IMR-90 (cell line): Measurements from ENCODE around the gene SORL1. TPM values are rescaled to one million over a fixed set of nuclear protein-coding genes. Genes with fewer than 3 reads are reported as not detected.

Source experiments
- ATAC-seq: fragments of 200-7000 bp; cut with Tn5 transposase; 2 replicates; pipeline ENCODE4 v1.9.1; 2020; ENCODE audit warnings: low read depth, mild to moderate bottlenecking, moderate library complexity
- BruUV-seq: library from RNA; stranded (reverse); fragments of 400-500 nt; replicated peaks from 2 replicates; lab custom pipeline; 2021; lab: Mats Ljungman, UMichigan
- CTCF ChIA-PET: fragments of 300-600 bp; formaldehyde crosslinking; extraction: SDS; loops from one replicate; lab custom pipeline; 2021; ENCODE audit warnings: antibody characterized with exemption; lab: Yijun Ruan, JAX
- POLR2A ChIA-PET: fragments of 300-600 bp; sonication (Branson Sonifier 250); formaldehyde crosslinking; loops from one replicate; lab custom pipeline; 2022; ENCODE audit warnings: antibody characterized with exemption; ENCODE audit not compliant: unreplicated experiment; lab: Charles Lee
- DNase-seq: peaks from one replicate; pipeline ENCODE4 v3.0.0; 2013
- H2AFZ ChIP-seq: replicated peaks from 2 replicates; pipeline ENCODE3; 2013; ENCODE audit warnings: low read length, mild to moderate bottlenecking; ENCODE audit not compliant: poor library complexity
- H2AK5ac ChIP-seq: 2 replicates; pipeline ENCODE4 v1.6.1; 2013; ENCODE audit warnings: low read depth, low read length, inconsistent platforms
- H2AK9ac ChIP-seq: replicated peaks from 2 replicates; pipeline ENCODE3; 2013; ENCODE audit warnings: mild to moderate bottlenecking, low read depth, low read length, moderate library complexity; ENCODE audit not compliant: poor library complexity
- H2BK120ac ChIP-seq: 2 replicates; pipeline ENCODE4 v1.6.1; 2013; ENCODE audit warnings: low read depth, low read length, inconsistent platforms
- H2BK15ac ChIP-seq: 3 replicates; pipeline ENCODE4 v1.6.1; 2013; ENCODE audit warnings: low read depth, low read length, inconsistent platforms
- H2BK20ac ChIP-seq: 2 replicates; pipeline ENCODE4 v1.6.1; 2013; ENCODE audit warnings: low read depth, mild to moderate bottlenecking, inconsistent platforms, low read length, moderate library complexity
- H2BK5ac ChIP-seq: 2 replicates; pipeline ENCODE4 v1.6.1; 2013; ENCODE audit warnings: mild to moderate bottlenecking, low read depth, low read length, inconsistent platforms; ENCODE audit not compliant: poor library complexity, severe bottlenecking
- H3K14ac ChIP-seq: replicated peaks from 2 replicates; pipeline ENCODE4 v1.6.1; 2013; ENCODE audit warnings: low read depth, low read length, inconsistent platforms
- H3K18ac ChIP-seq: 2 replicates; pipeline ENCODE4 v1.6.1; 2013; ENCODE audit warnings: low read depth, low read length, control low read depth
- H3K23ac ChIP-seq: 2 replicates; pipeline ENCODE4 v1.6.1; 2013; ENCODE audit warnings: low read depth, low read length, inconsistent platforms
- H3K27ac ChIP-seq: 2 replicates; pipeline ENCODE4 v1.5.1; 2013; ENCODE audit warnings: mild to moderate bottlenecking, control low read depth, low read length; ENCODE audit not compliant: insufficient read depth
- H3K27me3 ChIP-seq: 2 replicates; pipeline ENCODE4 v1.6.1; 2013; ENCODE audit warnings: low read length; ENCODE audit not compliant: control insufficient read depth, insufficient read depth
- H3K36me3 ChIP-seq: 2 replicates; pipeline ENCODE4 v1.6.1; 2013; ENCODE audit warnings: low read length, mixed read lengths; ENCODE audit not compliant: control insufficient read depth, insufficient read depth
- H3K4ac ChIP-seq: 2 replicates; pipeline ENCODE4 v1.6.1; 2013; ENCODE audit warnings: low read depth, low read length, inconsistent platforms
- H3K4me1 ChIP-seq: 2 replicates; pipeline ENCODE4 v1.6.1; 2013; ENCODE audit warnings: low read length, mixed read lengths; ENCODE audit not compliant: control insufficient read depth, insufficient read depth
- H3K4me2 ChIP-seq: 2 replicates; pipeline ENCODE4 v1.6.1; 2013; ENCODE audit warnings: low read depth, mild to moderate bottlenecking, control low read depth, low read length, moderate library complexity
- H3K4me3 ChIP-seq: 2 replicates; pipeline ENCODE4 v1.5.1; 2013; ENCODE audit warnings: low read depth, mild to moderate bottlenecking, control low read depth, low read length, moderate library complexity; ENCODE audit not compliant: insufficient read depth
- H3K56ac ChIP-seq: 2 replicates; pipeline ENCODE4 v1.6.1; 2013; ENCODE audit warnings: low read length, inconsistent platforms; ENCODE audit not compliant: insufficient read depth; ENCODE audit errors: extremely low read depth
- H3K79me1 ChIP-seq, 2 experiments: 2 replicates each; pipeline ENCODE4 v1.6.1; 2013; ENCODE audit warnings: low read length in 2 of 2, inconsistent platforms in 1 of 2, low read depth in 1 of 2
- H3K9ac ChIP-seq: 2 replicates; pipeline ENCODE4 v1.6.1; 2013; ENCODE audit warnings: low read depth, low read length, control low read depth
- H3K9me1 ChIP-seq: 2 replicates; pipeline ENCODE4 v1.6.1; 2013; ENCODE audit warnings: low read length, inconsistent platforms; ENCODE audit not compliant: insufficient read depth
- H3K9me3 ChIP-seq: 2 replicates; pipeline ENCODE4 v1.6.1; 2013; ENCODE audit warnings: low read length; ENCODE audit not compliant: control insufficient read depth, insufficient read depth
- H4K20me1 ChIP-seq: 2 replicates; pipeline ENCODE4 v1.6.1; 2013; ENCODE audit warnings: low read length, inconsistent platforms; ENCODE audit not compliant: insufficient read depth
- H4K5ac ChIP-seq: 2 replicates; pipeline ENCODE4 v1.6.1; 2013; ENCODE audit warnings: mild to moderate bottlenecking, low read depth, low read length, control low read depth
- H4K8ac ChIP-seq, 2 experiments: 2 replicates each; pipeline ENCODE4 v1.6.1; 2013; ENCODE audit warnings: low read depth in 2 of 2, low read length in 2 of 2, control low read depth in 1 of 2, inconsistent platforms in 1 of 2
- H4K91ac ChIP-seq: 2 replicates; pipeline ENCODE4 v1.6.1; 2013; ENCODE audit warnings: low read depth, low read length, inconsistent platforms; ENCODE audit not compliant: insufficient read depth
- BHLHE40 ChIP-seq: fragments of 150-350 bp; IDR thresholded peaks from 2 replicates; pipeline ENCODE4 v1.6.1; 2016; ENCODE audit warnings: mild to moderate bottlenecking, low read depth, low read length
- CHD1 ChIP-seq: IDR thresholded peaks from 2 replicates; pipeline ENCODE4 v1.6.1; 2012; ENCODE audit warnings: low read depth, low read length, improper control_type of control experiment
- FOS ChIP-seq: fragments of 150-350 bp; IDR thresholded peaks from 2 replicates; pipeline ENCODE4 v1.6.1; 2016; ENCODE audit warnings: low read depth, low read length
- MAZ ChIP-seq: IDR thresholded peaks from 2 replicates; pipeline ENCODE4 v1.6.1; 2012; ENCODE audit warnings: low read depth, mild to moderate bottlenecking, low read length, improper control_type of control experiment, moderate library complexity, borderline replicate concordance
- MXI1 ChIP-seq: IDR thresholded peaks from 2 replicates; pipeline ENCODE4 v1.6.1; 2012; ENCODE audit warnings: low read depth, mild to moderate bottlenecking, low read length, moderate library complexity, borderline replicate concordance
- NFE2L2 ChIP-seq: fragments of 150-350 bp; IDR thresholded peaks from 2 replicates; pipeline ENCODE4 v1.6.1; 2016; ENCODE audit warnings: low read depth, mild to moderate bottlenecking, low read length
- POLR2A ChIP-seq: IDR thresholded peaks from 2 replicates; pipeline ENCODE4 v1.6.1; 2012; ENCODE audit warnings: mild to moderate bottlenecking, low read depth, low read length
- RAD21 ChIP-seq: IDR thresholded peaks from 2 replicates; pipeline ENCODE4 v1.6.1; 2012; ENCODE audit warnings: low read length, improper control_type of control experiment
- RCOR1 ChIP-seq: IDR thresholded peaks from 2 replicates; pipeline ENCODE4 v1.6.1; 2012; ENCODE audit warnings: mild to moderate bottlenecking, low read length, improper control_type of control experiment; ENCODE audit not compliant: insufficient replicate concordance
- RFX5 ChIP-seq: IDR thresholded peaks from 2 replicates; pipeline ENCODE4 v1.8.0; 2012; ENCODE audit warnings: low read depth, mild to moderate bottlenecking, low read length, moderate library complexity
- SMC3 ChIP-seq: fragments of 150-350 bp; IDR thresholded peaks from 2 replicates; pipeline ENCODE4 v1.6.1; 2016; ENCODE audit warnings: low read depth, mild to moderate bottlenecking, antibody characterized with exemption, low read length, moderate library complexity
- WGBS, 2 experiments: methylation state at CpG; one replicate each; pipeline versions ENCODE4 v1.1.5 to v1.1.7; 2013; ENCODE audit warnings: missing lambda C conversion rate in 2 of 2; ENCODE audit not compliant: insufficient read length in 1 of 2; ENCODE audit errors: extremely low coverage in 2 of 2; 5-methylcytosine and 5-hydroxymethylcytosine counted together
- dilution Hi-C: fragments of 300-500 bp; cut with HindIII; formaldehyde crosslinking; loops from one replicate; pipeline ENCODE4 v1.14.3; 2018; ENCODE audit warnings: low sequenced_read_pairs; ENCODE audit not compliant: unreplicated experiment
- in situ Hi-C: fragments of 300-500 bp; cut with MboI; formaldehyde crosslinking; loops from 3 replicates; pipeline ENCODE4 v1.14.3; 2019; ENCODE audit warnings: low sequenced_read_pairs, inconsistent platforms, mixed read lengths
- intact Hi-C: fragments of 100-400 bp; cut with micrococcal nuclease; formaldehyde crosslinking; loops from 2 replicates; pipeline ENCODE4 v1.10.0; 2022
- polyA plus RNA-seq, 3 experiments: library from polyadenylated mRNA; depleted of rRNA; stranded (reverse); fragments of >200 nt; gene quantifications; 2 replicates each; pipeline ENCODE4 v1.2.3, GENCODE V29; 2012; ENCODE audit warnings: low replicate concordance in 1 of 3
- total RNA-seq: library from RNA; depleted of rRNA; stranded (reverse); fragments of >200 nt; gene quantifications from 2 replicates; pipeline ENCODE4 v1.2.3, GENCODE V29; 2012

The SORL1 gene
- total and polyA plus RNA-seq, 2 of the 4 experiments (the other 2 are of a cell fraction) = 1.0 to 2.0 TPM

DNA sequence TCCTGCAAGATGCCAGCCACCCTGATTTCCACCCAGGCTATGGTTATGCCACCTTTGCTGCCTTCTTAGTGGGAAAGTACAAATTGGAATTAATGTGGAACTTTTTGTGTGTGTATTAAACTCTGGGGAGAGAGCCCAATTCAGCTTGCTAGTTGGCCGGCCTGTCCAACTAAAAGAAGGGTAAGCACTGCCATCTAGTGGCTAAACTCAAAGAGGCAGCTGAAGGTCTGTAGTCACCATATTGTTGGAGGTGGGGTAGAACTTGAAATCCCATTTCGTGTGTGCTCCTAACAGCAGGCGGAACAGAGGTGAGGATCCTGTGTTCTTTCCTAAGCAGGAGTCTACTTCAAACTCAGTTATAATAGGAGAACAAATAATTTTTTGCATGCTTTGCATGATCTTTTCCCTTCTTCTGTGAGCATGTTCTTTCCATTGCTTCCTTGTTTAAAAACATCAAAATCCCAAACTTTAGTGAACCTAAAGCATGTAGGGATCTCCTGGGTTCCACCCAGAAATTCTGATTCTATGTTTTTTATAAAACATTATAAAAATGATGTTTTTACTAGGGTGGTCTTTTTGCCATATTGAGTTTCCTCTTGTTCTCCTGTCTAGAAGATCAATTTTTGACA, 139.4 kb downstream of the SORL1 start (continued):
- TF ChIP-seq RCOR1 (no peak), RAD21 (peak; percentile 96), MXI1 (no peak), BHLHE40 (no peak), NFE2L2 (no peak), SMC3 (peak; percentile 89)

DNA sequence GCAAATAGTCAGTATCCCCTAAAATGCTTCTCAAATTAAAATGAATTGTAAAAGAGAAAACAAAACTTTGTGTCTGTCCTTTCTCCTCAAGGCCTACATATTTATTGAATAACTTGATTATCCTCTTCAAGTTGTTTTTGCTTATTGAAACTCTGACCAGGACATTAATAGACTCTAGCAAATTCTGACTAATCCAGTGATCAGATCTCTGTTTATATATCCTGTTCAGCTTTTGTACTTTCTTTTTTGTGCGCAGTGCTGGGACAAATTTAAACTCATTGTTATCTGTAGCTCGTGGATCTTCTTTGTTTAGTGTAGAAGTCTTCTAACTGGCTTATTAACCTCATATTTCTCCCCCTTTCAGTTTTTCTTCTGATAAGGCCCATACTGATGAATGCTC, 140.6 kb downstream of the SORL1 start:
- Histone ChIP-seq H3K4me3 (no peak overlapping the region), H3K9ac (peak overlapping the region; percentile 1; the same call in 1 of the 2 replicates), H2AK9ac (peak overlapping the region; percentile 69), H2AK5ac (peak overlapping the region; percentile 74), H3K4me1 (peaks cover 23% of the 10 kb centered on the region), H2BK15ac (peak overlapping the region; percentile 96), H3K27me3 (no peaks in the 10 kb centered on the region), H2AFZ (no peak overlapping the region), H3K56ac (peak overlapping the region; percentile 74; the same call in 1 of the 2 replicates), H2BK20ac (peak overlapping the region; percentile 95), H4K5ac (peak overlapping the region; percentile 20), H3K14ac (peak overlapping the region; percentile 81), H4K91ac (peak overlapping the region; percentile 89), H3K4me2 (peak overlapping the region; percentile 40; the same call in 1 of the 2 replicates), H3K23ac (peak overlapping the region; percentile 70; the same call in 1 of the 2 replicates), H2BK120ac (peak overlapping the region; percentile 89), H4K8ac (peak overlapping the region; percentile 67 to 85), H3K18ac (peak overlapping the region; percentile 83), H4K20me1 (no peaks in the 10 kb centered on the region), H3K79me1 (peaks cover 11 to 16% of the 10 kb centered on the region in 2 experiments; a peak in 3 of 4 replicates), H3K9me3 (no peaks in the 10 kb centered on the region), H3K4ac (peak overlapping the region; percentile 73), H3K27ac (peak overlapping the region; percentile 48), H2BK5ac (peak overlapping the region; percentile 61), H3K36me3 (no peaks in the 10 kb centered on the region), H3K9me1 (peaks cover 23% of the 10 kb centered on the region)
- intact Hi-C loops (loop anchor here (5.0 to 10.0 kb wide), 2 partner anchors 480 to 1258 kb away; partner anchors contain the start of gene ARHGEF12), dilution Hi-C loops (no loop called here), in situ Hi-C loops (no loop called here)
- WGBS, 2 experiments = no CpG with 5 or more reads among the region's 2 CpGs
- ATAC-seq = peak; percentile 18; the same call in 1 of the 2 replicates
- no TSS peak for BruUV-seq
- TF ChIP-seq RCOR1 (no peak), POLR2A (no peak), FOS (no peak), RFX5 (no peak), MAZ (no peak), NFE2L2 (no peak), SMC3 (no peak), CHD1 (no peak), MXI1 (no peak)
- CTCF ChIA-PET = interaction anchor here (2.4 kb wide), 1 partner anchor 62 kb away, joined by 8 read pairs; no protein-coding TSS in a partner anchor
- POLR2A ChIA-PET = no interaction called here
- DNase-seq = peak; percentile 57
